Panc1 (cell line): ENCODE data around the gene NUDT3. TPM values are rescaled to one million over a fixed set of nuclear protein-coding genes. Genes with fewer than 3 reads are reported as not detected.

Source experiments
- ATAC-seq: fragments of 200-7000 bp; cut with Tn5 transposase; 2 replicates; pipeline ENCODE4 v1.9.1; 2020; ENCODE audit warnings: mild to moderate bottlenecking, moderate library complexity
- BruUV-seq: library from RNA; stranded (reverse); fragments of 400-500 nt; replicated peaks from 2 replicates; lab custom pipeline; 2021; lab: Mats Ljungman, UMichigan
- CTCF ChIA-PET: fragments of 300-600 bp; sonication (Branson Sonifier 250); formaldehyde crosslinking; loops from one replicate; lab custom pipeline; 2022; ENCODE audit warnings: antibody characterized with exemption; lab: Charles Lee
- POLR2A ChIA-PET: fragments of 300-600 bp; sonication (Branson Sonifier 250); formaldehyde crosslinking; loops from one replicate; lab custom pipeline; 2022; ENCODE audit warnings: antibody characterized with exemption; lab: Charles Lee
- DNase-seq: peaks from one replicate; pipeline ENCODE4 v3.0.0-alpha.2; 2010; ENCODE audit warnings: low read depth, low spot score
- H3K27ac ChIP-seq: 2 replicates; pipeline ENCODE4 v1.5.1; 2011; ENCODE audit warnings: mild to moderate bottlenecking, low read length, inconsistent platforms
- H3K27me3 ChIP-seq: fragments of 200-500 bp; sonication (Bioruptor generic); 2 replicates; pipeline ENCODE4 v1.6.0; 2014; ENCODE audit warnings: low read length, inconsistent platforms; ENCODE audit not compliant: control insufficient read depth, insufficient read depth
- H3K36me3 ChIP-seq: fragments of 200-500 bp; sonication (Bioruptor generic); 2 replicates; pipeline ENCODE4 v1.5.1; 2014; ENCODE audit warnings: inconsistent platforms, mild to moderate bottlenecking, low read length, moderate library complexity; ENCODE audit not compliant: control insufficient read depth, insufficient read depth
- H3K4me1 ChIP-seq: 2 replicates; pipeline ENCODE4 v1.5.1; 2011; ENCODE audit warnings: inconsistent platforms, mild to moderate bottlenecking, low read length, moderate library complexity; ENCODE audit not compliant: control insufficient read depth, insufficient read depth
- H3K4me3 ChIP-seq, 2 experiments: 2 replicates each; pipeline ENCODE4 v1.5.1; 2011 to 2012; ENCODE audit warnings: low read depth in 2 of 2, low read length in 2 of 2, mild to moderate bottlenecking in 2 of 2, inconsistent platforms in 1 of 2, moderate library complexity in 1 of 2
- H3K9me3 ChIP-seq: fragments of 200-500 bp; sonication (Bioruptor generic); 2 replicates; pipeline ENCODE4 v1.5.1; 2014; ENCODE audit warnings: low read depth, mild to moderate bottlenecking, inconsistent platforms, low read length, moderate library complexity; ENCODE audit not compliant: control insufficient read depth, insufficient read depth
- CTCF ChIP-seq: fragments of 450-650 bp; IDR thresholded peaks from 2 replicates; pipeline ENCODE4 v1.5.1; 2017; ENCODE audit warnings: mild to moderate bottlenecking
- POLR2AphosphoS5 ChIP-seq: IDR thresholded peaks from 2 replicates; pipeline ENCODE4 v1.6.1; 2012; ENCODE audit warnings: mild to moderate bottlenecking, low read depth, low read length, moderate library complexity
- REST ChIP-seq, 2 experiments: IDR thresholded peaks; 2 replicates each; pipeline ENCODE4 v1.6.1; 2011 to 2012; ENCODE audit warnings: low read depth in 2 of 2, control low read depth in 1 of 2, low read length in 1 of 2, mild to moderate bottlenecking in 1 of 2, moderate library complexity in 1 of 2; ENCODE audit not compliant: insufficient read depth in 1 of 2
- SIN3A ChIP-seq: IDR thresholded peaks from 2 replicates; pipeline ENCODE4 v1.6.1; 2012; ENCODE audit warnings: low read depth, mild to moderate bottlenecking, low read length, moderate library complexity, borderline replicate concordance; ENCODE audit not compliant: insufficient read depth
- TCF7L2 ChIP-seq: IDR thresholded peaks from 2 replicates; pipeline ENCODE4 v1.6.1; 2011; ENCODE audit warnings: mild to moderate bottlenecking, low read depth, low read length, inconsistent platforms
- in situ Hi-C: cut with HindIII; loops from 2 replicates; pipeline ENCODE4 v1.10.0; 2016; ENCODE audit warnings: low sequenced_read_pairs, low pct_unique_long_range_greater_than_20kb
- intact Hi-C: fragments of 100-400 bp; cut with micrococcal nuclease; formaldehyde crosslinking; loops from one replicate; pipeline ENCODE4 v1.10.0; 2022; ENCODE audit not compliant: unreplicated experiment
- total RNA-seq: library from RNA; stranded (reverse); gene quantifications from one replicate; pipeline ENCODE4 v1.2.1, GENCODE V29; 2021; ENCODE audit not compliant: unreplicated experiment

The NUDT3 gene
- total RNA-seq, 1 experiment from 2014 or later: 25.9 TPM

- Histone ChIP-seq H3K36me3 (no peaks in the 10 kb centered on the region), H3K4me3 (no peak overlapping the region), H3K4me1 (no peaks in the 10 kb centered on the region), H3K9me3 (no peaks in the 10 kb centered on the region), H3K27me3 (no peaks in the 10 kb centered on the region), H3K27ac (no peak overlapping the region)
- no peak for DNase-seq
- TF ChIP-seq CTCF: no peak
- no peak for TF ChIP-seq TCF7L2
- no peak for TF ChIP-seq REST (IDR thresholded peaks at IDR 0.05; ENCODE audit: insufficient read depth in 1 of 2, low read depth in 2 of 2, low read length in 1 of 2)
- no peak for TF ChIP-seq SIN3A
- TF ChIP-seq POLR2AphosphoS5: no peak
- ChIA-PET CTCF (no interaction called here), POLR2A (interaction anchor here (0.6 kb wide), 1 partner anchor 15 kb away, joined by 16 read pairs; no protein-coding TSS in a partner anchor)
- BruUV-seq: no TSS peak
- in situ Hi-C loops (no loop called here), intact Hi-C loops (no loop called here)
- no peak for ATAC-seq
These were observed 117.2 kb downstream of the NUDT3 start for GRCh38 chr6:34275128-34275804.

GRCh38 chr6:34274129-34274528 lies 118.3 kb downstream of the NUDT3 start:
- CTCF ChIA-PET: no interaction called here

More at GRCh38 chr6:34274129-34274528, 118.3 kb downstream of the NUDT3 start:
- no peak for ATAC-seq
- Histone ChIP-seq H3K4me1 (no peaks in the 10 kb centered on the region), H3K27ac (no peak overlapping the region), H3K9me3 (no peaks in the 10 kb centered on the region), H3K27me3 (no peaks in the 10 kb centered on the region), H3K4me3 (no peak overlapping the region), H3K36me3 (no peaks in the 10 kb centered on the region)
- in situ Hi-C loops (no loop called here), intact Hi-C loops (no loop called here)
- no peak for TF ChIP-seq SIN3A
- TF ChIP-seq REST (IDR thresholded peaks at IDR 0.05; ENCODE audit: insufficient read depth in 1 of 2, low read depth in 2 of 2, low read length in 1 of 2): no peak
- TF ChIP-seq CTCF: no peak
- TF ChIP-seq POLR2AphosphoS5: no peak
- TF ChIP-seq TCF7L2: no peak
- DNase-seq: no peak
- BruUV-seq: no TSS peak
- POLR2A ChIA-PET: interaction anchor here (0.7 kb wide), 1 partner anchor 66 kb away, joined by 3 read pairs; no protein-coding TSS in a partner anchor
